Fibroblast of upper back skin (primary cell): ENCODE measurements around the gene GOLGA8K.
"Not testable (repeated sequence)": the region's sequence is repeated elsewhere in the genome, so short reads cannot be mapped to it uniquely, and the experiment has no call there.

Experiments
- DNase-seq: peaks from one replicate; pipeline ENCODE4 v3.0.0-alpha.2; 2013

Gene GOLGA8K

GRCh38 chr15:32352748-32353147 is 50.3 kb downstream of the GOLGA8K start:
- DNase-seq = not testable (repeated sequence)

- DNase-seq = not testable (repeated sequence)
These were observed 52.4 kb downstream of the GOLGA8K start for GRCh38 chr15:32350563-32351220.

GRCh38 chr15:32347037-32347436 is 56.1 kb downstream of the GOLGA8K start:
- not testable (repeated sequence) for DNase-seq

GRCh38 chr15:32345978-32346547 is 57.0 kb downstream of the GOLGA8K start:
- not testable (repeated sequence) for DNase-seq

GRCh38 chr15:32343921-32344320 is 59.2 kb downstream of the GOLGA8K start:
- not testable (repeated sequence) for DNase-seq
